UCSD-AML1 (cell line): ENCODE results near the gene MT1M.
"Not testable (repeated sequence)": the region's sequence is repeated elsewhere in the genome, so short reads cannot be mapped to it uniquely, and the experiment has no call there.

Source experiments
- DNase-seq: peaks from one replicate; lab custom pipeline; 2025; ENCODE audit not compliant: unreplicated experiment; lab: John Stamatoyannopoulos, UW

Gene MT1M

DNA sequence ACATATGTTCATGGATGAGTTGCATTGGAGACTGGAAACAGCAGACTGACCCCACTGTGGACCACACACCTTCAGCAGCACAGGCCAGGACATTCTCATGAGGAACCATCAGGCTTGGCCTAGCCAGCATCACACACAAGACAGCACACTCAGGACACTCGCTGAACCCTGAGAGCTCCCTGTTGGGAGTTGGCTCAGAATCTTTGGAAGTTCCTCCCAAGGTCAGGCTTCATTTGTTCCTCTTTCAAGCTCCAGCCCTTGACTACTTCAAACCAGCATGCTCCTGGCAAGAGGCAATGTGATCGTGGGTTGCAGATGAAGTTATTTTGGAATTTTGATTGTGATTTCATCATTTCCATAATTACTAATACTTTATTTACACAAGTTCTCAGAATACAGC lies 39.2 kb downstream of the MT1M start:
- DNase-seq, result not testable (repeated sequence)

- DNase-seq, result not testable (repeated sequence)
Measured at GRCh38 chr16:56672171-56672570, 39.7 kb downstream of the MT1M start.

GRCh38 chr16:56672761-56673536 lies 40.5 kb downstream of the MT1M start:
- no peak for DNase-seq

DNA sequence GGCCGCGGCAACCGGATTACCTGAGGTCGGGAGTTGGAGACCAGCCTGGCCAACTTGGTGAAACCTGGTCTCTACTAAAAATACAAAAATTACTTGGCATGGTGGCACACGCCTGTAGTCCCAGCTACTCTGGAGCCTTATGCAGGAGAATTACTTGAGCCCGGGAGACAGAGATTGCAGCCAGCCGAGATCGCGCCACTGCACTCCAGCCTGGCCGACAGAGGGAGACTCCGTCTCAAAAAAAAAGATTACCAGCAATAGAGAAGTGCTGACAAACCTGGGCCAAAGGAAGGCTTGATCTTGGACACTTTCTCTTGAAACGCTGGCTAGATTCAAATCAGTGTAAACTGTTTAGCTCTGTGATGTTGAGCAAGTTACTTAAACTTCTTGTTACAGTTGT lies 41.5 kb downstream of the MT1M start:
- peak; percentile 29 for DNase-seq

- DNase-seq, result not testable (repeated sequence)
Measured at GRCh38 chr16:56674570-56674969, 42.1 kb downstream of the MT1M start.

- DNase-seq, result no peak
Measured at GRCh38 chr16:56675685-56676210, 43.3 kb downstream of the MT1M start.

DNA sequence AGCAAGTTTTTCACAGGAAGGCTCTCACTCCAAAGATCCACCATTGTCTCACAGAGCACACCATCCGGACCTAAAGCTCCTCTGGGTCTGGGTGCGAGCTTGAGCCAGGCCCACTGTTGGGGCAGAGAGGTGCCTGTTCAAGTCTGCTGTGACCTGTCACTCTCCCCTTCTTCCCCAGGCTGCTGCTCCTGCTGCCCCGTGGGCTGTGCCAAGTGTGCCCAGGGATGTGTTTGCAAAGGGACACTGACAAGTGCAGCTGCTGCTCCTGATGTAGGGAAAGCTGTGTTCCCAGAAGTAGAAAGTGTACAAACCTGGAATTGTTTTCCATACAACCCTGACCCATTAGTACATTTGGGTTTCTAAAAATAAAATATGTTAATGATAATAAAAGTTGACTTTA lies 45.0 kb downstream of the MT1M start:
- DNase-seq, result no peak

DNA sequence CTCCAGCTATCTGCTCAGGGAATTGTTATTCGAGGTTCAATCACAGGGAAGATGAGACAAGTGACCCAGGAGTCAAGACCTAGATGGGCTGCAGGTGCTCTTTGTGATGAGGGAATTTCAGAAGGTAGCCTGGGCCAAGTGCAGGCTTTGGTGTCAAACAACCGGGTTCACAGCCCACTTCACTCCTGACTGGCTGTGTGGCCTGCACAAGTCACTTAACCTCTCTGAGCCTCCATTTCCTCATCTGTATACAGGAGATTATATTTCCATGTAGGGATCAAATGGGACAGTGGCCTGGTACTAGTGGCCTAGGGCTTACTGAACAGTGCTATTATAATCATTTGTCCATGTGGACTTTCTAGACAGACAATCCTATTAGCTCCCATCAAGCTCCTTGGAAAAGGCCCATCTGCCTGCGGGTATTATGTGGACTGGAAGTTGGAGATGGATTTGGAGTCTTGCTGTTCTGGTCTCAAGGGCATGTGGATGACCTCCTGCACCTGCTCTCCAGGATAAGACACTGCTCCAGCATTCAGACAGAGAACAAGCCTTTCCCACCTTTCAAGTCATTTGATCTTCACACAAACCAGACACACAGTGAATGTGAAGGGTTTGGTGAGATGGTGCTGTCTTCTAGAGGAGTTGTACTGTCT lies 46.7 kb downstream of the MT1M start:
- DNase-seq, result no peak

DNA sequence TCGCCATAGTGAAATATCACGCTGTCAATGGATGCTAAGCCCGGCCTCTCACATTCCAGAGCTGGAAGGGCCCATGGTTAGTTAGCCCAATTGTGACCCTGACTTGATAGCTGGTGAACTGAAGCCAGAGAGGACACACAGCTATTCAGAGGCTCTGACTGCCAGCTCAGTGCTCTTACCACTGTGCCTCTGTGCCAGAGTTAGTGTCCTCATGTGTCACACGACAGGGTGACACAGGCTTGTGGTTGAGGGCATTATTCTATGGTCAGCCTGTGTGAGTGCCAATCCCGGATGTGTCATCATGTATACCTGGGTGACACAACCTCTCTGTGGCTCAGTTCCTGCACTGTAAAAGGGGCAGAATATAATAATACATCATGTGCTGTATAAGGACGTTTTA lies 47.4 kb downstream of the MT1M start:
- DNase-seq, result no peak

DNA sequence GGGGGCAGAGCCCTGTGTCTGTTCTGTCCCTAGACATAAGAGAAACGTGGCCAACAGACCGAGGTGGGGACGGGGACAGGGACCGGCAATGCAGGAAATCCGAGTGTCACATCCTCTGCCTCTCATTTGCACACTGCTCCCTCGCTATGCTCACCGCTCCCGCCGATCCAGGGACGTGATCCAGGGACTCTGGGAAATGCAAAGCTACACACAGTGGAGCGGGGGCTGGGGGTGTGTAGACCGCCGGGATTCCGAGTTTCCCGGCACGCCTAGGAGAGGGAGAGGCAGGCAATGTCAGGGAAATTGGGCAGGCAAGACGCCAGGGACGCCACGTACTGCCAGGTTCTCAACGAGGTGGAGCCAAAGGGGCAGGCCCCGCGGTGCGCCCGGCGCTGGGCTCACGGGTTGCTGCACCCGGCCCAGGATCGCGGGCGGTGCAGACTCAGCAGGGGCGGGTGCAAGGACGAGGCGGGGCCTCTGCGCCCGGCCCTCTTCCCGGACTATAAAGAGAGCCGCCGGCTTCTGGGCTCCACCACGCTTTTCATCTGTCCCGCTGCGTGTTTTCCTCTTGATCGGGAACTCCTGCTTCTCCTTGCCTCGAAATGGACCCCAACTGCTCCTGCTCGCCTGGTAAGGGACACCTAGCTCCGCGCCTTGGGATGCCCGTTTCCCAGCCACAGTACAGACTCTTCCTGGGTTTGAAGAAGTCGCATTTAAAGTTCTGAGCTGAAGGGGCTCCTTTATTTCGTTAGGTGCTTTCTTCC lies 49.7 kb downstream of the MT1M start, which contains the start of gene MT1X:
TSS of gene MT1X (plus strand) at position 532 of the 764 bp plus-strand sequence. CDS start at position 603, 71 bp downstream.
- peak; percentile 87 for DNase-seq

- DNase-seq, result no peak
Measured at GRCh38 chr16:56682703-56683397, 50.4 kb downstream of the MT1M start.
